NK-92 (cell line): ENCODE measurements around the gene TOM1.

Experiments used
- DNase-seq: peaks from one replicate; lab custom pipeline; 2025; ENCODE audit not compliant: unreplicated experiment; lab: John Stamatoyannopoulos, UW

Gene TOM1

DNA sequence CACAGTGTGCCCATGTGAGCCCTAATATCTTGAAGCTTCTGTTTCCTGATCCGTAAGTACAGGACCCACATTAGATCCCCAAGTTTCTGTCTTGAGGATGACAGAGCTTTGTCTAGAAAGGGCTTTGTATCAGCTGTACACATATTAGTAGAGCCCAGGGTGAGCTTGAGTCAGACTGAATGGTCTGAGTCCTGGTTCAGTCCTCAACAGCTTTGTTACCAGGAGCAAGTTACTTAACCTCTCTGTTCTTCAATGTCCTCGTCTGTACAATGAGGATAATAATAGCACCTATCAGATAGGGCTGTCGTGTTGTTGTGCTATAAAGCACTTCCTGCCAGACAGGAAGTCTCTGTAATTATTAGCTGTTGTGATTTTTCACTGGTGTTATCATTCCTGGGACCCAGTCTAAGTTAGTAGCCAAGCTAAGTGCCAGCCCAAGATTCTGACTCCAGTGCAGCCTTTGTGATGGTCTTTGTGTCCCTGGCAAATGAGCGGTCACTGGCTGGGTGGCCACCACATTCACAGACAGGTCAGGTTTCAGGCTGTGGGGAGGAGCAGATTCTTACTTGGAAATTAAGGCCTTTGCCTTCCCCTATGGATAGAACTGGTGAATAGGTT lies 6.8 kb downstream of the TOM1 start:
- DNase-seq, result no peak

DNA sequence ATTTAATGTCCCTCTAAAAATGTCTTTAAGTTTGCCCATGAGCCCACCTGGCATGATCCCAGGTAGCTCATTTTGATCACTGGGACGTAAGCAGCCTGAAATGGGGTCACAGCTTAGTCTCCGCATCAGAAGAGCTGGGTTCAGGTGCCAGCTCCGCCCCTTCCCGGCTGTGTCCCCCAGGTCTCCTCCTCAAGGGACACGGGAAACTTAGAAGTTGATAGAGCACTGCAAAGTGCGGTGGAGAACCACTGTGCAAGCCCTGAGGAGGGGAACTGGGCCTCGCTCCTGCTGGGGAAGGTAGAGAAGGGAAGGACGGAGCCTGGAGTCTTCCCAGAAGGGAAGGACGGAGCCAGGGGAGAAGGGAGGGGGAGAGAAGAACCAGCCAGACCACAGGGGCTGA lies 7.7 kb downstream of the TOM1 start:
- DNase-seq, result no peak

DNA sequence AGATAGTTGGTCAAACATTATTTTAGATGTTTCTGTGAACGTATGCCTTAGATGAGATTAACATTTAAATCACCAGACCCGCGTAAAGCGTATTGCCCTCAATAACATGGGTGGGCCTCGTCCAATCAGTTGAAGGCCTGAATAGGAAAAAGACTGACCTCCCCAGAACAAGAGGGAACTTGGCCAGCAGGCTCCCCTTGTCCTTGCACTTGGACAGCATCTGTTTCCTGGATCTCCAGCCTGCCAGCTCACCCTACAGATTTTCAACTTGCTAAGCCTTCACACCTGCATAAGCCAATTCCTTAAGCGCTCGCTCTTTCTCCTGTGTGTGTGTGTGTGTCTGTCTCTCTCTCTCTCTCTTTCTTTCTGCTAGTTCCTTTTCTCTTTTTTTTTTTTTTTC lies 8.2 kb downstream of the TOM1 start:
- DNase-seq, result no peak

DNA sequence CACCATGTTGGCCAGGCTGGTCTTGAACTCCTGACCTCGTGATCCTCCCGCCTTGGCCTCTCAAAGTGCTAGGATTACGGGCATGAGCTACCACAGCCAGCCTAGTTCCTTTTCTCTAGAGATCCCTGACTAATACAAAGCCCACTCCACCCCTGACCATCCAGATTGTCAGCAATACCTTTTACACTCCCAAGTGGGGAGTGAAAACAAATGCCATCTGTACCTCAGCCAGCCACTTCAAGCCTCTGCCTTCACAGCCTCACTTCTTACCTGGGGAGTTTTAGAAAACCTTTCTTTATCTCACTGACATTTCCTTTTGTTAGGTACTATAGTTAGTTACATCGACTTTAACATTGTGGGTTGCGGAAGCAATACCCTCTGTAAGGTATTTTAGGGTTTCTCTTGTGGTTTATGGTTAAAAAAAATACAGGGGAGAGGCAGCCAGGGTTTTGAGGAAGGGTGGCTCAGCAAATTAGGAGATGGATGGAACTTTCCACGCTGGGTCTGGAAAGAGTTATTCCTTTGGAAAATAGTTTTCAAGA lies 8.9 kb downstream of the TOM1 start:
- DNase-seq, result no peak

DNA sequence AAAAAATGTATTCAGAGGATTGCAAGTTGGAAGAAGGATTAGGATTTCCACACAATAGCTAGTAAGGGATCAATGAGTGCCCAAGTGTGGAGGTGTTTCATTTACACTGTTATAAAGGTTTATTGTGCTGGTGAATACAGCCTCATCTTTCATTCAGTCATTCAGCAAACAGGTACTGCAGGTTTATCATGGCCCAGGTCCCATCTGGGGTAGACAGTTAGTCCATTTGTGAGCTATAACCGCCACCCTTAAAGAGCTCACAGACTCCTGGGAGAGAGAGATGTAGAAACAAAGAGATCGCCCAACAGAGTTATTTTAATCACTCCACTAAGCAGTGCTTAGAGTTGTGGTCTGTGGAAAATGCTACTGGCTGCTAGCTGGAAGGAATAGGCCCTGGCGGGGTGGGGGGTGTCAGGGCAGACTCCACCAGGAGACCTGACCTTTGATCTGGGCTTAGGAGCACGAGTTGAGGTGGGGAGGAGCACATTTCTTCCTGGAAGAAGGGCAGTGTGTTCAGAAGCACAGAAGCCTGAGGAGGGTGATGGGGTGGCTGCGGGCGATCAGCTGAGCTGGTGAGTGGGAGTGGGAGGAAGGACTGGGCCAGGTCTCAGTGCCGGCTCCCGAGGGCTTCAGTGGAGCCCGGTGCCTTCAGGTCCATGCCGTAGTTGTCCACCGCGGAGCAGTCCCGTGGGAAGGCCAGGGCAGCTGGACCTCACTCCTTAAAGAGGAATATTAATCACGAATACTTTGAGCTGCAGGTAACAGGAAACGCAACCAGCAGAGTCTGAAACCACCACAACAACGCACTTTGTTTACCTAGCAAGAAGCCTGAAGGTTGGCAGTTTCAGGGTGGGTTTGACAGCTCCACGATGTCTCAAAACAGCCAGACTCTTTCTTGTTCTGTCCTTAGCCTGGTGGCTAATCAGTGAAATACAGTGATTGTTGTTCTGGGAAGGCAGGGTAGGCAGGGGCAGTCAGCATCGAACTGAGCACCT lies 11.2 kb downstream of the TOM1 start:
- DNase-seq, result no peak

DNA sequence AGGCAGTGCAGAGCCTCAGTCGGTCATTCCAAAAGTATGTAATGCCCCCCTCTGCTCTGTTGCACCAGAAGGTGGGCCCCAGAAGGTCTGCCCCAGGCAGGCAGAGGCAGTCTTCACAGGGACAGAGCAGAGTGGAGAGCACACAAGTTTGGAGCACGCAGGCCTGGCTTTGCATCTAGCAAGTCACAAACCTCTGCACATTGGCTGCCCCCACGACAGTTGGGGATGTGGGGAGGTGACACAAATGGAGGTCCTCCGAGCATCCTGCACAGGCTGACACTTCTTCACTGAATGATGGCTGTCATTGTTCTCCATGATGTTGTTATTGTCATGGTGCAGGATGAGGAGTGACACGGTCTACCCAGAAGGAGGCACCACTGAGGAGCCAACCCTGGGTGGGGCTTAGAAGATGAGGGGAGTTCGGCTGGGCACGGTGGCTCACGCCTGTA lies 11.9 kb downstream of the TOM1 start:
- no peak for DNase-seq

DNA sequence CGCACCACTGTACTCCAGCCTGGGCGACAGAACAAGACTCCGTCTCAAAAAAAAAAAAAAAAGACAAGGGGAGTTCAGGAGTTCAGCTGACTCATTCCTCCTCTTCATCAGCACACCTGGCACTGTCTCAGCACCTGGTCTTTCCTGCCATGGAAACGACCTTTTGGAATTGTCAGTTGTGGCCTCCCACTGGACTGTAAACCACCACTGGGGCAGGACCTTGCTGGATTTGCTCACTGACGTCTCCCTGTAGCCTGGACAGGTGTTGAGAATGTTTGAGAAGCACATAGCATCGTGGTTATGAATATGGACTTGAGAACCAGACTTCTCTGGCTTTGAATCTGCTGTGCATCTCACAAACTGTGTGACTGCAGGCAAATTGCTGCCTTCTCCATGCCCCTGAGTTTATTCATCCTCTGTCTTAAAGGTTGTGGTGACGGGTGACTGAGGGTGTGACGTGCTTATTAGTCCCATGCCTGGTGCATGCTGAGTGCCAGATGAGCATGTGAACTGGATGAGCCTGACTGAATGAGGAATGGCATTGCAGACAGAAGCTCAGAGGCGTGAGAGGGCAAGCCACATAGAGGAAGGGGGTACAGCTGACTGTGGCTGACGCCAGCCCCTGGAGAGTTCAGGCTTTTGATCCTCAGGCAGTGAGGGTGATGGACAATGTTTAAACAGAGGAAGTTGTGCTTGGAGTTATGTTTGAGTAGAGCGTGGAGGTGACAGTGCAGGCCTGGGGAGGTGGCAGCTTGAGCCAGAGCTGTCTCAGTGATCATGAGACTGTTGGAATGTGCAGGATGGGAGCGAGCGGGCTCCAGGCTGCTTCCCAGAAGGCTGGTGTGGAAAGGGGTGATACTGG lies 12.7 kb downstream of the TOM1 start:
- DNase-seq, result no peak

DNA sequence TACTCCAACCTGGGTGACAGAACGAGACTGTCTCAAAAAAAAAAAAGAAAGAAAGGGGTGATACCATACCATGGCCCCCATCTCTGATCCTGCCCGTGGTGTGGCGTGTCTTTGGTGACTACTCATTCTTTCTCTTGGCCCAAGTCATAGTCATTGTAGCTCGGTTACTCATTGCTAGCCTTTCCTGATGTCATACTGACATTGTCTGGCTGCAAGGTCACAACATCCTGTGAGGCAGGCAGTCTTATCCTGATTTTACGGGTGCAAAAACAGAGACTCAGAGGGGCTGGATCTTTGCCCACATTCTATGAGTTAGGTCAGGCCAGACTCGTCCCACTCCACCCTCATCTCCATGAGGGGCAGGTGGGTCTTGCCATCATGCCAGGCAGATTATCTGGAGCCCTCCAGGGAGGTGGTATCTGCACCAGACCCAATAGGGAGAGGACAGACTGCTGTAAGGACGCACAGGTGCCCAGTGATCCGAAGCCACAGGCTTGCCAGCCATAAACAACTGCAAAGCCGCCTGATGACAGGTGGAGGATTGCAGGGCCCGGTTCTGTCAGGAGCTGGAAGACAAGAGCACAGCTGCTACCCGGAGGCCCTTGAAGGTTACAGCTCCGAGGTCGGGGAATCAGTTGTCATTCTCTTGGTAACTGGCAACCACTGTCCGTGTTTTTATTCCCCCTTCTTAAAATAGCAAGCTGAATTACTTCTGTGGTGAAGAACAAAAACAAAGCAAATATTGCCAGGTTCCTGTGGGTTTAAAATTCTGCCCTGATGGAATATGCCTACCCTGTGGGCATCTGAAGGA lies 13.8 kb downstream of the TOM1 start:
- DNase-seq, result no peak

DNA sequence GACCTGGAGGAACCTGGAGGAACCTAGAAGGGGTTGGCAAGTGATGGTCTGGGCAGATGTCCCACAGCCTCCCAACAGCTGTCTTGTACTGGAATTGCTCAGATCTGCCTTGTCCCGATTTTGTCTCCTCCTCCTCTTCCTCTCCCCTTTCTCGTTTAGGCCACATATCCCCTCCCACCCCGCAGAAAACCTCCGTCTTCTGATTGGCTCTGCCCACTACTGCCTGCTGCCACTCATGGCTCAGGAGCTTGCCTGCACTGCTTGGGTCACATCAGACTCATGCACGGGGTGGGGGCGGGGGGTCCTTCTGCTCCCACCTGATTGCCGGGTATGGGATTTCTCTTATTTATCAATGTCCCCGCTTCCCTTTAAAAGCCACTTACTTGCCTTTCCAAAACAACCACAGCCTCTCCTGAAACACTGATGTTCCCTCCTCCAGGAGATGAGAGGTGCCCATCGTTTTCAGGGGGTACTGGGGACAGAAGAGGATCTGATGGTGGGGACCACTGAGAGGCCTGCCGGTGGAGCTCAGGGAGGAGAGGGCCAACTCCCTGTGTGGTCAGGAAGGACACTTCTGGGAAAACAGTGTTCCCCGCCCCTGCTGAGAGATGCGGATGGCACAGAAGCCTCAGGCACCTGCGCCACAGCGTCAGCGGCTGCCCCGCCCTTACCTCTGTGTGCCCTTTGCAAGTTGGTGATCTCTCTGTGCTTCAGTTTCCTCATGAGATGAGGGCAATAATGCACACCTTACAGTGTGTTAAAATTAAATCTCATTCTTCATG lies 14.7 kb downstream of the TOM1 start:
- DNase-seq, result no peak

DNA sequence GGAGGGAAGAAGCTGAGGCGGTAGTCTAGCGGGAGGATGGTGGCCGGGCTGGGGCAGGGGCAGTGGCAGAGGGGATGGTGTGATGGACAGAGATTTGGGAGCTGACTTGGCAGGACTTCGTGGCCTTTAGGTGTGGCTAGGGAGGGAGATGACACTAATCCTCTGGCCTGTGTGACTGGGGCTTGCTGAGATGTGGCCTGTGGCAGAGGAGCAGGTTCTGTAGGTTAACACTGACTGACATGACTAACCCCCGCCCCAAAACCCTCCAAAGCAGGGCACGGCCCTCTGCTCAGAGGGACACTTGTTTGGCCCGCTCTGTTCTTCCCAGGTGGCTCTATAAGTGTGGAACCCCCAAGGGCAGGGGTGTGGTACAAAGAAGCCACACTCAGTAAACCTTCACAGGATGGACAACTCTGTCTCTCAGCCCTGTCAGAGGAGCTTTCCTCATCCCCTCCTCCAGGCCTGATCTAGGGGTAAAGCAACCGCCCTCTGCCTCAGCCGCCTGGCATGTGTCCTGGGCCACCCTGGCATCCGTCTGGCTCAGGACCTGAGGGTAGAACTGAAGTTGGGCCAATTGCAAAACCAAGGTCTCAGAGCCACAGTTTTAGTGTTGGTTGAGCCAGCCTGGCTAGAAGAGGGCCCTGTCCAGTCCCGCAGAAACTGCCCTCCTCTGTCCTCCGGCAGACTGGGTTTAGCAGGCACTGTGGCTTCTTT lies 15.6 kb downstream of the TOM1 start:
- no peak for DNase-seq

DNA sequence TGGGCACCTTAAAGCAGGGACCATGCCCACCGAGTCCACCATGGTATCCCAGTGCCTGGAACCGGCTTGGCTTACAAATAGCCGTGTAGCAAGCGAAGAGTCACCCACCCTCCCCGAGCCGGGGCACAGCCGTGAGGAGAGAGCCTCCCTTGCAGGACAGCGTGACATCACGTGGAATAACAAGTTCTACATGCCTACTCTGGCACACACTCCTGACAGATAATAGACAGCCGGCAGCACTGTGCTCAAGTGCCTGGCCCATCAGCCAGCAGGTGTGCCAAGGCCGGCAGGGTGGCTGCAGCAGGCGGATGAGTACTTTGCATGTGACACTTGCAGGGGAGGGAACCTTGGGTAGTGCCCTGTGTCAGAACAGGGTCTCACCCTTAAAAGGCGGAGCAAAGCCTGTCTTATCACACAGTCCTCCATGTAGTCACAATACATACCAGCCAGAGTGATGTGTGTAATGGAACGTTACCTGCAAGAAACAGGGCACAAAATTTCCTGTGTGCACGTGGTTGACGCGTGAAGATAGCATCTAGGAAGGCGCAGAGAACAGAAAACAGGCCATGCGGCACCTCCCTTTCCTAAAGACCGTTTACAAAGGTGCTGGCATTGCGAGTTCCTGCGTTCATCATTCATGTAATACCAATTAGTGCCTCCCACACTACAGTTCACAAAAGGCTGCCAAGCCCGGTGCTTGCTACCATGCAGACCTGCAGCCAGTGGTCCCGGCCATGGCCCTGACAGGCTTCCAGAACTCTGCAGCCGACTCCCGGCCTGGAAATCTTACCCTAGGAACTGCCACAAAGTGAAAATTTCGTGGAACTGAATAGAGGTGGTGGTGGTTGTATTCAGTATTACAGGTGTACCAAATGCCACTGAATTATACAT lies 16.4 kb downstream of the TOM1 start:
- DNase-seq, result no peak

DNA sequence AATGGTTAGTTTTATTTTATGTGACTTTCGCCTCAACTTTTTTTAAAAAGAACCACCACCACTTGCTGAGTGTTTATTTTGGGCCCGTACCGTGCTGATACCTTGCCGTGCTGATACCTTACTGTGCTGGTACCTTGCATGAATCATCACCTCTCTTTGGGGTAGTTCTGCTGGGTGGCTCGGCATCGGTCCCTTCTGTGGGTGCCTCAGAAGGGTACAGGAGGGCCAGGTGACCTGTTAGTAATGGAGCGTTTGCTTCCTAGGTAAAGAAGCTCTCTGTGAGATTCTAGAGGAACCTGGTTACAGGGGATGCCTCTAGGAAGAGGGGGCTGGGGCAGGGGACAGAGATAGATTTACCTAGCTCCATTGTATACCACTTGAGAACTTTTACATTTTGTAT lies 17.1 kb downstream of the TOM1 start:
- no peak for DNase-seq

DNA sequence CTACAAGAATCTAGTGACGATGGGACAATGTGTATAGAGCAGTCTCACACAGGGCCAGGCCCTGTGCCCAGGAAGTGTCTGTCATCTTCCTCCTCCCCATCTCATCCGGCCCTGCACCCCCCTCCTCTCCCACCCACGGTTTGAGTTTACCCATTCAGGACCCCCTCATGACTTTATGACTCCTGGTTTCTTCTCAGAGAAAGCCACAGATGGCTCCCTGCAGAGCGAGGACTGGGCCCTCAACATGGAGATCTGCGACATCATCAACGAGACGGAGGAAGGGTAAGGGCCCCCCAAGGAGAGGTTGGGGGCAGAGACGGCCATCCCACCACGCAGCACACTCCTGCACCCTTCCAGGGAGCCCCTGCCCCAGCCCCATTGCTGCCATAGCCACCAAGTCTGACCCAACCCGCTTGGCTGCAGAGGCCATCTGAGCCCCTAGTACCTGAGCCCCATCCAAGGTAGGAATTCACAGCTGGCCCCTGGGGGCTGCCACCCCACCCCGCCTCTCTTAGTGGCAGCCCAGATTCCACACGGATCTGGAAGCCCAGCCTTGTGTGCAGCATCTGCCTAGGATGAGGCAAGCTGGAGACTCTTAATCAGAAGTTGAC lies 18.1 kb downstream of the TOM1 start:
- no peak for DNase-seq

DNA sequence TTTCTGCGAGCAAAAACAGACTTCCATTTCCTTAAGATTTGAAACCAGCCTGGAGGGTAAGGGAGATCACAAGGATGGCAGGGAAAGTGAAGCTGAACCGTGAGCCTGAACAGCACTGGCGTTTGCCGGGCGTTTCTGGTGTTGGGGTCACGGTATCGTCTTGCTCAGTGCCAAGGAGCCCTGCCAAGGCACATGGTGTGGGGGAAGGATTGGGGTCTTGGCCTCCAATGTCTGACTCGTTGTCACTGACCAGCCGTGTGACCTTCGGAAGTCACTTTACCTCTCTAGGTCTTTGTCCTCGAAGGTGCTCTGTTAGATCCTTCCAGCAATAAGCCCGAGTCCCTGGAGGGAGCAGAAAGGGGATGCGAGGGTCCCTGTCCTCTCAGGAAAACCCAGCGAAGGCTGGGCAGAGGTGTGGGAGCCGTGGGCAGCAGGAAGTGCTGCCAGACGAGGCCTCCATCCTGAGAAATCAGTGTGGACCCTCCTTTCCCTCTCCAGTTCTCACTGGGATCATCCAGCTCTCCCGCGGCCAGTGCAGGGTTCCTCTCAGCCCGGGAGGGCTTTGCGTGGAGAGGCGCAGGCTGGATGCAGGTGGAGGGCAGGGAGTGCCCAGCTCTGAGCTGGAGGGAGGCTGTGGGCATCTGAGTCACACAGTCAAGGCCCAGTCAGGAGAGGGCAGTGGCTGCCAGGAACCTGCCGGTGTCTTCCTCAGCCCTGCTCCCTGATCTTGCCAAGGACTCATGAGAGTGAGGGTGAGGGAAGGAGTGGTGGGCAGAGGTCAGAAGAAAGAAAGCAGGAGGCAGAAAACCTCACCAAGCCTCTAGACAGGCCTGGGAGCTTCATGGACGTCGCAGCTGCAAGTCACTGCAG lies 18.9 kb downstream of the TOM1 start:
- no peak for DNase-seq

DNA sequence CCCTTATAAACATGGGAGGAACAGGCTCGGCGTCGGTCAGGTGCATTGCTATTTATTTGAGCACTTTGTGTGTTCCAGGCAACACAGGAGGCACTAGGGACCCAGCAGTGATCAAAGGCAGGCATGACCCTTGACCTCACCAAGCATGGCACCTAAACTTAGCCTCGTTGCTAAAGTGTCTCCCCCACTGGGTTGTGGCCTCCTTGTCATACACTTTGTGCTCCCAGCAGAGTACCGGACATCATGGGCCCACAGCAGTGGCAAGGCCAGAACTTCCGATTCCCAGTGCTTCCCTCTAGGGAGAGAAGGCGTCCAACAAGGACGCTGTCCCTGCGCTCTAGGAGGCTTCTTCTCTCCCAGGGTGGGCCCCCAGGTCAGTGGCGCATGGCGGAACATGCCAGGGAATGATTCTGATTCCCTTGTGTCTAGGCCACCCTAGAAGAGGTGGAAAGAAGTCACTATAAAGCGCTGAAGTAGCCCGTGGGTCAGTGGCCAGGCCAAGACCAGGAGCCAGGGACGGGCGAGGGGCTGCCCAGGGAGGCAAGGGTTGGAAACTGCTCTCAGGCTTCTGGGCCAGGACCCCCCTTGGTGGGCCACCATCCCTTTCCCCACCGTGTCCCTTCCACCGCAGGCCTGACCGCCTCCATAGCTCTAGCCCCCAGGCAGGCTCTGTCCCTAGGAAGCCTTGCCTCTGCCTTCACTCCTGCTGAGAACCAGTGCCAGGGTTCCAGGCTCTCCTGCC lies 19.7 kb downstream of the TOM1 start:
- DNase-seq, result no peak

DNA sequence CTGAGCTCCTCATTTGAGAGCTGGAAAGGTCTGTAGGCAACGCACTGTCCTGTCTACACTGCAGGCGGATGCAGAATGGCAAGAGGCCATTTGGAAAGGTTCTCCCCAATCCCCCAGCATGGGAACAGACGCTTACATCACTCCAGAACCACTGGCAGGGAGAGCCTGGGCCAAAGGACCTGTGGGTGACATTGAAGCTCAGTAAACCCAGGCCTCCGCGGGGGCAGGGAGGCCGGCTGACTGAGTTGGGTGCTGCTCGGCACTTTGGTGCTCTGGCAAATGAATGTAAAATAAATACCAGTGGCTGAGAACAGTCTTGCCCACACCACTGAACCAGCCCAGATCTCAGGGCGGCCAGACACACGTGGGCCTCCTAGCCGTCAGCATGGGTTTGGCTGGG lies 22.4 kb downstream of the TOM1 start:
- no peak for DNase-seq
